ENCODE data around the gene TNFSF4.
A peak's percentile ranks its signal among the peaks of the same experiment; 100 is the strongest.
"Not testable (repeated sequence)": the region's sequence is repeated elsewhere in the genome, so short reads cannot be mapped to it uniquely, and the experiment has no call there.

TNFSF4 gene

DNA sequence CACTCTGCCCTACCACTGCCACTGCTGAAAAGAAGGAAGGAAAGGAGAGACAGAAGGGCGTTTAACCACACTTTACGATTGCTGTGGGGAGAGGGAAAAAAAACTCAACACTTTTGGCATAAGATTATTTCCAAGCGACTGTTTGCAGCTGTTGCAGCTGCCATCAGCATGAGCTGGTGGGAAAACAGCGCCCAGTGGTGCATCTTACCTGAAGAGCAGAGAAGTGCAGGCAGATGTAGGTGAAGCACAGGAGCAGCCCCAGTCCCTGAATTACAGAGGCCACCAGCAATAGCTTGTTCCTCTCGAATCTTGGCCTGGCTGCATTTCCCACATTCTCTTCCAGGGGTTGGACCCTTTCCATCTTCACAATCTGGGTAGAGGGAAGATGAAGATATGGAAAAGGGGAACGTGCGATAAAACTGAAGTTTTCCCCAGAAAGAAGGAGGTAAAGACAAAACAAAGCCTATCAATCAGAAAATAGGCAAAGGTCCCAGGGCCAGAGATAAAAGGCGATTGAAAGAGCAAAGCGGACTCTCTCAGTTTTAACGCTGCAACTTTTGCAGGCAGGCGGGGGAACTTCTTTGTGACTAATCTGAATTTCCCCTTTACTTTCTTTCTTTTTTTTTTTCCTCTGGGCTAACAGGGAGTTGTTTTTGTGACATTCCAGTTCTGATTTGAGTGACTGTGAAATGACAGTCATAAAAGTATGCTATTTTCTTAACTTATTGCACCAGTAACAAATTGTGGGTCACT lies at the start of gene TNFSF4:
Gene TNFSF4, minus strand, starts transcription at position 516 of the 753 bp plus-strand sequence. Its CDS starts 155 bp downstream, at position 361.
- peak; percentile 19 for DNase-seq (ENCODE audit: low spot score)

GRCh38 chr1:173255214-173255813 lies 48.2 kb upstream of the TNFSF4 start:
- peak; percentile 18 for DNase-seq (ENCODE audit: low spot score)

DNA sequence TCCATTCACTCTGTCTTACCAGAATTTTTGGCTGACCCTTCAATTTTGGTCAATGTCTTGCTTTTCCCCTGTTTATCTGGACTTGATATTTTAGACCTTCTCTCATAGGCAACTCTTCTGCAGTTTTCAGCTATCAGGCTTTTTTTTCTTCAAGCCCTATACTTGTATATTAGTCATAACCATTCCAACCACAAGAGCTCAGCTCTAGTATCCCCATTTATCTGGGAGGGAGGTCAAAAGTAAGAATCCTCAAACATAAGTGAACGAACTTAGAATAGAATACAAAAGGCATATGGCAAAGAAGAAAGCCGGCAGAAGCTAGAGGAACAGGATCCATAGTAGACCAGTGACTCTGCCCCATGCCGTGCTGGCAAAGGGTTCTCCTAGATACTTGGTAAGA lies 45.9 kb upstream of the TNFSF4 start:
- no peak for DNase-seq (ENCODE audit: low spot score)

DNA sequence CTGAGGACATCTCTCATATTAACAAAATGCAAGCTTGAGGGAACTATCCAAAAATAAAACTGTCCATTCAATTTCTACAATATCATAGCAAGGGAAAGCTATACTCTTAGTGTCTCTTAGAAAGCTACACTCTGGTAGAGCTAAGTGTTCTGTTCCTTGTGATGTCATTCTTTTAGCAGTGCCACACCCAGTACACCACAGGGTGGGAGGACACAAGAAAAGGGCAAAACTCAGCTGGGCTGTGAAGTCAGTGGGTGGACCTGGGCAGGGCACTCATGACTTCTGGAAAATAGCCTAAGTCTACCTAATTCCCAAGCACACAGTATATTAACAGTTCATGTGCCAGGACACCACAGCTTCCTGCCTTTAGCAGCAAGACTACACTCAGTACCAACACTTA lies 42.2 kb upstream of the TNFSF4 start:
- DNase-seq (ENCODE audit: low spot score): no peak

GRCh38 chr1:173248247-173248940 lies 41.3 kb upstream of the TNFSF4 start:
- no peak for DNase-seq (ENCODE audit: low spot score)

- no peak for DNase-seq (ENCODE audit: low spot score)
Observed at GRCh38 chr1:173245892-173246291, 38.8 kb upstream of the TNFSF4 start.

GRCh38 chr1:173243300-173243699 lies 36.2 kb upstream of the TNFSF4 start:
- DNase-seq (ENCODE audit: low spot score): no peak

GRCh38 chr1:173241528-173242347 lies 34.6 kb upstream of the TNFSF4 start:
- DNase-seq (ENCODE audit: low spot score): no peak

DNA sequence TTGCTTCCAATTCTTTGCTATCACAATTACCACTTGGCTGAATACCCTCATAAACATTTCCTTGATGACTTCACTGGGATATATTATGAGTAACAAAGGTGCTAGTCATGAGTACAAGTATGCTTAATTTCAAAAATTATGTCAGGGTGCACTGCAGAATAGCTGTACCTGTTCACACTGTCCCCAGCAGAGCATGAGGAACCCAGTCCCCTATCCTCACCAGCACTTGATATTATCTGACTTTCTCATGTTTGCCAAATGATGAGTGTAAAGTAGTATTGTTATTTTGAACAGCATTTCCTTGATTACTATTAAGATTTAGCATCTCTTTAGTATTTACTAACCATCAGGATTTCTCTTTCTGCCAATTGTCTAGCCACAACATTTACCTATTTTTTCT lies 33.5 kb upstream of the TNFSF4 start:
- no peak for DNase-seq (ENCODE audit: low spot score)

DNA sequence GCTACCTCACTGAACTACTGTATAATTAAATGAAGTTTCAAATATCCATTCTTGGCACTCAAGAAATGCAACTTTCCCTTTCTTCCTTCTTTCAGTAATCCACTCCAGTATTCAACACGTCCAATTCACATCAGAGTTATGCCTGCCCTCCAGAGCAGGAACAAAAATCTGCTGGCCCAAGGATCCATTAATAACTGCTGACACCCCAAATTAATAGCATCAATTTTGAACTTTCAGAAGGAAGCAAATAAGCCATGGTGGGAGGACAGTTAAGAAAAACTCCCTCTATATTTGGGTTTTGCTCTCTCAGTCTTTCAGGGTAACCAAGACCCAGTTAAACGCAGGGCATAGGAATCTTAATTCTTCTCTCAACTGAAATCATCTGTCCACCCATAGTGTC lies 31.9 kb upstream of the TNFSF4 start:
- DNase-seq (ENCODE audit: low spot score): no peak

GRCh38 chr1:173234899-173235298 lies 27.8 kb upstream of the TNFSF4 start:
- DNase-seq (ENCODE audit: low spot score): no peak

DNA sequence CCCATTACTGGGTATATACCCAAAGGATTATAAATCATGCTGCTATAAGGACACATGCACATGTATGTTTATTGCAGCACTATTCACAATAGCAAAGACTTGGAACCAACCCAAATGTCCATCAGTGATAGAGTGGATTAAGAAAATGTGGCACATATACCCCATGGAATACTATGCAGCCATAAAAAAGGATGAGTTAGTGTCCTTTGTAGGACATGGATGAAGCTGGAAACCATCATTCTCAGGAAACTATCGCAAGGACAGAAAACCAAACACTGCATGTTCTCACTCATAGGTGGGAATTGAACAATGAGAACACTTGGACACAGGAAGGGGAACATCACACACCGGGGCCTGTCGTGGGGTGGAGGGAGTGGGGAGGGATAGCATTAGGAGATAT lies 27.3 kb upstream of the TNFSF4 start:
- DNase-seq (ENCODE audit: low spot score): not testable (repeated sequence)

DNA sequence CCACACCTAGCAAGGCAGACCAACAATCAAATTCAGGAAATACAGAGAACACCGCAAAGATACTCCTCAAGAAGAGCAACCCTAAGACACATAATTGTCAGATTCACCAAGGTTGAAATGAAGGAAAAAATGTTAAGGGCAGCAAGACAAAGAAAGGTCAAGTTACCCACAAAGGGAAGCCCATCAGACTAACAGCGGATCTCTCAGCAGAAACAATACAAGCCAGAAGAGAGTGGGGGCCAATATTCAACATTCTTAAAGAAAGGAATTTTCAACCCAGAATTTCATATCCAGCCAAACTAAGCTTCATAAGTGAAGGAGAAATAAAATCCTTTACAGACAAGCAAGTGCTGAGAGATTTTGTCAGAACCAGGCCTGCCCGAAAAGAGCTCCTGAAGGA lies 21.9 kb upstream of the TNFSF4 start:
- not testable (repeated sequence) for DNase-seq (ENCODE audit: low spot score)

- no peak for DNase-seq (ENCODE audit: low spot score)
Observed at GRCh38 chr1:173224949-173225348, 17.8 kb upstream of the TNFSF4 start.

DNA sequence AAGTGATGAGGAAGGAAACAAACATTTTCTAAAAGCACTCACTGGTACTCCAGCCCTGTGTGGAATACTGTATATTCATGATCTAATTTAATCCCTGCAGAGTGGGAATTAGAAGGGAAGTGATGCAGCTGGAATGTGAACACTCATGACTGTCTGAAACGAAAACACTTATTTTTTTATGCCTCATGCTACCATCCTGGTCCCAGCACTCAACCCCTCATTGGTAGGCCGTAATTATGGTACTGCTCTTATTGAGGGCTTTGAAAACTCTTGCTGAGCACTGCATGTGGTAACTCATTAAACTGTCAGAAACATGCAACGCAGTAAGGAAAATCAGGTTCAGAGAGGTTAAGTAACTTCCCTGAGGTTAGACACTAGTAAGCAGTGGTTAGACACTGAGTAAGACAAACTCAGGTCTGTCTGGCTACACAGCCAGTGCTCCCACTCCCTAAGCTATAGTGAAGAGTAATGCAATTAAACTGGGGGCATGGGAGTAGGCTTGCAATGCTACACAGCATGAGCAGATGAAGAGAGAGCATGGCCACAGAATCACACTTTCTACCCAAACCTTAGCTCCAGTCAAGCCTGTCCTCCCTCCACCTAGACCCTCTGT lies 17.3 kb upstream of the TNFSF4 start:
- no peak for DNase-seq (ENCODE audit: low spot score)

DNA sequence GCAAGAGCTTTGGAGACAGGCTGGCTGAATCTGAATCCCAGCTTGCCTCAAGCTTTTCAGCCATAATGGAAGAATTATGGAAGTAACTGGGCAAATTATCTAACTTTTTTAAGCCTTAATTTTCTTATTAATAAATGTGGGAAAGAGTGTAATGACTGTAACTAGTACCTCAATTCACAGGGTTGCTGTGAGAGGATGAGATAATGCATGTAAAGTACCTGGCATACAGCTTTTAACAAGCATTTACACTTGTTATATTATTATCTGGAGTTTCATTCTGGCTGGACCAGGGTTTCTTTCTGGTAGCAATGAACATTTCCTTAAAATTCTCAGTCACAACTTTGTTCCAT lies 15.9 kb upstream of the TNFSF4 start:
- no peak for DNase-seq (ENCODE audit: low spot score)

- no peak for DNase-seq (ENCODE audit: low spot score)
Observed at GRCh38 chr1:173222149-173223030, 15.3 kb upstream of the TNFSF4 start.

DNA sequence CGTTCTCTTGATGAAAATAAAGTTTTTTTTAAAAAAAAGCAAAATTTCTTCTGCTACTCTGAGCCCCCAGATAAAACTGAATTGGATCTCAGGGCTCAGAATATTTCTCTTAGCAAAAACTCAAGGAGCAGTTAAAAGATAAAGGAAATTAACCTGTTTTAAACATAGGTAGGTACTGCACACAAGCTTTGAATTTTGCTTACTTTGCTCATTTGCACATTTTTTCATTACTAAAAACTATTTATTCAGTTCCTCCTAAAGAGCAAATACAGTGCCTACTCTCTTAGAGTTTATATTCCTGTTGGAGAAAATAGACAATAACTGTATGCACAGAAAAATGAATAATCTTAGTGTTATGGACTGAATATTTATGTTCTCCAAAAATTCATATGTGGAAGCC lies 13.0 kb upstream of the TNFSF4 start:
- DNase-seq (ENCODE audit: low spot score): no peak

DNA sequence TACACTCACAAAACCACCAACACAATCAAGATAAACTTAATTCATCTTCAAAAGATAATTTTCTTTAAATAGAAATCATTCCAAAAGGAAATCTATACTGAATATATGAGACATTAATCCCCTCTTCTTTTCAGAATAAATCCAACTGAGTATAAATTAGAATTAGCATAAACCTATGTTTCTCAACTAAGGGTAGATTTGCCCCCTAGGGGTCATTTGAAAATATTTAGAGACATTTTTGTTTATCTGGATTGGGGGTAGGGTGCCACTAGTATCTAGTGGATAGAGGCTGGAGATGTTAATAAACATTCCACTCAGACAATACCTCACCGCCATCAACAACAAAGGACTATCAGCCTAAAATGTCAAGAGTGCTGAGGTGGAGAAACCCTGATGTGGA lies 6.5 kb upstream of the TNFSF4 start:
- no peak for DNase-seq (ENCODE audit: low spot score)

DNA sequence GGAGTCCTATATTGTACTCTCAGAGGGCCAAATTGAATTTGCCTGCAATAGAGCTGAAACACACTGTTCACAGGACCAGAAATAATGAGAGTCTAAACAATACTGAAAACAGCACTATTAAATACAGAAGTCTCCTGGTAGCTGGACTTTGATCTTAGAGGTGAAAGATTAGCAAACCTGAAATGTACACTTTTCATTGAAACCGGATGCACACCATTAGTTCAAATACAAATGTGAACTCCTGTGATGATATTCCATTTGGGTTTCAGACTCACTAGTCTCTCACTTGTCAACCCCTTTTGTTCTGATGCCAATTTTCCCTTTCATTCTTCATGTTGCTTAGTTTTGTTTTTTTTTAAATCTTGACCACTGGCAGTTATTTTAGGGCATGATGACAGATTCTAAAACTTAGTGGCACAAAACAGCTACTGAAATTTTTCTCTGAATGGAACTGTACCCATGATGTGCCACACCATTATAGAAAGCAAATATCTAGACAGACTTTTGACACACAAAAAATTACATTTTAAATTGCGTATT lies 5.9 kb upstream of the TNFSF4 start:
- no peak for DNase-seq (ENCODE audit: low spot score)

Data from pons (tissue), 1 donor.